Measurements from ENCODE around the gene GPR84.

The GPR84 gene

GRCh38 chr12:54358191-54358944 lies 5.9 kb downstream of the GPR84 start:
- Histone ChIP-seq H2BK120ac (ENCODE audit: low read depth, low read length) (no peak overlapping the region), H3K4me1 (ENCODE audit: control insufficient read depth in 2 of 2, insufficient read depth in 1 of 2, low read depth in 1 of 2, low read length in 2 of 2) (peaks cover 49 to 64% of the 10 kb centered on the region in 2 donors), H3K4ac (ENCODE audit: low read length) (no peak overlapping the region), H3K18ac (ENCODE audit: low read length) (peak overlapping the region; percentile 69), H3K14ac (ENCODE audit: low read length) (no peak overlapping the region), H3K36me3 (replicated peaks in 1 of 2; ENCODE audit: control insufficient read depth in 2 of 2, insufficient read depth in 2 of 2, low read length in 2 of 2) (no peaks in the 10 kb centered on the region), H3K9me3 (replicated peaks in 1 of 2; ENCODE audit: control insufficient read depth in 2 of 2, insufficient read depth in 1 of 2, low read depth in 1 of 2, low read length in 2 of 2) (no peaks in the 10 kb centered on the region), H3K27me3 (ENCODE audit: control insufficient read depth in 3 of 3, insufficient read depth in 3 of 3, low read depth in 1 of 3, low read length in 3 of 3) (no peaks in the 10 kb centered on the region), H4K91ac (ENCODE audit: low read depth, low read length, poor library complexity) (no peak overlapping the region), H2BK12ac (ENCODE audit: low read length) (no peak overlapping the region), H3K27ac (replicated peaks; ENCODE audit: low read length) (peak overlapping the region; percentile 93), H3K9ac (ENCODE audit: low read depth, low read length, poor library complexity) (peak overlapping the region; percentile 82), H2BK5ac (ENCODE audit: low read length) (no peak overlapping the region), H3K4me2 (ENCODE audit: insufficient read depth, low read length, poor library complexity, severe bottlenecking) (peak overlapping the region; percentile 53), H3K79me1 (ENCODE audit: low read depth, low read length) (no peaks in the 10 kb centered on the region), H3K4me3 (ENCODE audit: low read length in 2 of 2) (peak overlapping the region; percentile 52 to 71), H4K8ac (ENCODE audit: low read depth, low read length) (no peak overlapping the region), H2BK15ac (ENCODE audit: low read length) (no peak overlapping the region), H2AFZ (ENCODE audit: low read length) (peak overlapping the region; percentile 47), H3K23ac (ENCODE audit: low read depth, low read length, poor library complexity) (no peak overlapping the region), H2AK5ac (ENCODE audit: low read depth, low read length) (peak overlapping the region; percentile 9)
- WGBS, 2 donors (ENCODE audit: extremely low coverage in 2 of 2, insufficient read length in 2 of 2, insufficient replicate concordance in 1 of 2) = no CpG with 5 or more reads among the region's 15 CpGs
- peak; percentile 29 for DNase-seq (ENCODE audit: low spot score)

- Histone ChIP-seq H3K4ac (ENCODE audit: low read length) (no peak overlapping the region), H4K91ac (ENCODE audit: low read depth, low read length, poor library complexity) (no peak overlapping the region), H2BK5ac (ENCODE audit: low read length) (peak overlapping the region; percentile 31), H2AFZ (ENCODE audit: low read length) (no peak overlapping the region), H3K9ac (ENCODE audit: low read depth, low read length, poor library complexity) (no peak overlapping the region), H3K23ac (ENCODE audit: low read depth, low read length, poor library complexity) (no peak overlapping the region), H3K9me3 (replicated peaks in 1 of 2; ENCODE audit: control insufficient read depth in 2 of 2, insufficient read depth in 1 of 2, low read depth in 1 of 2, low read length in 2 of 2) (no peaks in the 10 kb centered on the region), H2BK15ac (ENCODE audit: low read length) (no peak overlapping the region), H3K18ac (ENCODE audit: low read length) (peak overlapping the region; percentile 69), H3K79me1 (ENCODE audit: low read depth, low read length) (no peaks in the 10 kb centered on the region), H2BK12ac (ENCODE audit: low read length) (no peak overlapping the region), H4K8ac (ENCODE audit: low read depth, low read length) (no peak overlapping the region), H3K36me3 (replicated peaks in 1 of 2; ENCODE audit: control insufficient read depth in 2 of 2, insufficient read depth in 2 of 2, low read length in 2 of 2) (no peaks in the 10 kb centered on the region), H3K27ac (replicated peaks; ENCODE audit: low read length) (peak overlapping the region; percentile 93), H3K4me2 (ENCODE audit: insufficient read depth, low read length, poor library complexity, severe bottlenecking) (peak overlapping the region; percentile 53), H2AK5ac (ENCODE audit: low read depth, low read length) (peak overlapping the region; percentile 3), H3K4me1 (ENCODE audit: control insufficient read depth in 2 of 2, insufficient read depth in 1 of 2, low read depth in 1 of 2, low read length in 2 of 2) (peaks cover 54 to 71% of the 10 kb centered on the region in 2 donors), H3K14ac (ENCODE audit: low read length) (no peak overlapping the region), H2BK120ac (ENCODE audit: low read depth, low read length) (no peak overlapping the region), H3K27me3 (ENCODE audit: control insufficient read depth in 3 of 3, insufficient read depth in 3 of 3, low read depth in 1 of 3, low read length in 3 of 3) (no peaks in the 10 kb centered on the region), H3K4me3 (ENCODE audit: low read length in 2 of 2) (peak overlapping the region in 1 of 2 donors; percentile 52)
- no CpG with 5 or more reads among the region's 2 CpGs for WGBS, 2 donors (ENCODE audit: extremely low coverage in 2 of 2, insufficient read length in 2 of 2, insufficient replicate concordance in 1 of 2)
- no peak for DNase-seq (ENCODE audit: low spot score)
These were observed 6.6 kb downstream of the GPR84 start for GRCh38 chr12:54357506-54358190.

GRCh38 chr12:54356951-54357356 lies 7.3 kb downstream of the GPR84 start:
- peak overlapping the region; percentile 93 for H3K27ac ChIP-seq (replicated peaks; ENCODE audit: low read length)
- H2BK12ac ChIP-seq (ENCODE audit: low read length) = peak overlapping the region; percentile 35
- H3K9ac ChIP-seq (ENCODE audit: low read depth, low read length, poor library complexity) = no peak overlapping the region
- peak overlapping the region in 1 of 2 donors; percentile 52 for H3K4me3 ChIP-seq (ENCODE audit: low read length in 2 of 2)
- peak overlapping the region; percentile 44 for H4K91ac ChIP-seq (ENCODE audit: low read depth, low read length, poor library complexity)
- peak overlapping the region; percentile 18 for H3K4me2 ChIP-seq (ENCODE audit: insufficient read depth, low read length, poor library complexity, severe bottlenecking)
- no peak overlapping the region for H3K14ac ChIP-seq (ENCODE audit: low read length)
- WGBS, 2 donors (ENCODE audit: extremely low coverage in 2 of 2, insufficient read length in 2 of 2, insufficient replicate concordance in 1 of 2) = no CpG with 5 or more reads among the region's 4 CpGs
- no peak overlapping the region for H4K8ac ChIP-seq (ENCODE audit: low read depth, low read length)
- H2AFZ ChIP-seq (ENCODE audit: low read length) = no peak overlapping the region
- H3K9me3 ChIP-seq (replicated peaks in 1 of 2; ENCODE audit: control insufficient read depth in 2 of 2, insufficient read depth in 1 of 2, low read depth in 1 of 2, low read length in 2 of 2) = no peaks in the 10 kb centered on the region
- H2BK5ac ChIP-seq (ENCODE audit: low read length) = peak overlapping the region; percentile 31
- H3K27me3 ChIP-seq (ENCODE audit: control insufficient read depth in 3 of 3, insufficient read depth in 3 of 3, low read depth in 1 of 3, low read length in 3 of 3) = no peaks in the 10 kb centered on the region
- H3K4ac ChIP-seq (ENCODE audit: low read length) = no peak overlapping the region
- H3K23ac ChIP-seq (ENCODE audit: low read depth, low read length, poor library complexity) = no peak overlapping the region
- peaks cover 57 to 74% of the 10 kb centered on the region in 2 donors for H3K4me1 ChIP-seq (ENCODE audit: control insufficient read depth in 2 of 2, insufficient read depth in 1 of 2, low read depth in 1 of 2, low read length in 2 of 2)
- peak overlapping the region; percentile 57 for H2BK120ac ChIP-seq (ENCODE audit: low read depth, low read length)
- H2AK5ac ChIP-seq (ENCODE audit: low read depth, low read length) = peak overlapping the region; percentile 3
- H2BK15ac ChIP-seq (ENCODE audit: low read length) = no peak overlapping the region
- H3K18ac ChIP-seq (ENCODE audit: low read length) = peak overlapping the region; percentile 89
- no peaks in the 10 kb centered on the region for H3K79me1 ChIP-seq (ENCODE audit: low read depth, low read length)
- H3K36me3 ChIP-seq (replicated peaks in 1 of 2; ENCODE audit: control insufficient read depth in 2 of 2, insufficient read depth in 2 of 2, low read length in 2 of 2) = no peaks in the 10 kb centered on the region
- no peak for DNase-seq (ENCODE audit: low spot score)

GRCh38 chr12:54356228-54356627 lies 8.1 kb downstream of the GPR84 start:
- Histone ChIP-seq H3K9me3 (replicated peaks in 1 of 2; ENCODE audit: control insufficient read depth in 2 of 2, insufficient read depth in 1 of 2, low read depth in 1 of 2, low read length in 2 of 2) (no peaks in the 10 kb centered on the region), H4K91ac (ENCODE audit: low read depth, low read length, poor library complexity) (no peak overlapping the region), H3K9ac (ENCODE audit: low read depth, low read length, poor library complexity) (no peak overlapping the region), H3K4me1 (ENCODE audit: control insufficient read depth in 2 of 2, insufficient read depth in 1 of 2, low read depth in 1 of 2, low read length in 2 of 2) (peaks cover 63 to 81% of the 10 kb centered on the region in 2 donors), H3K4me3 (ENCODE audit: low read length in 2 of 2) (no peak overlapping the region), H4K8ac (ENCODE audit: low read depth, low read length) (no peak overlapping the region), H2BK12ac (ENCODE audit: low read length) (no peak overlapping the region), H3K27me3 (ENCODE audit: control insufficient read depth in 3 of 3, insufficient read depth in 3 of 3, low read depth in 1 of 3, low read length in 3 of 3) (no peaks in the 10 kb centered on the region), H3K36me3 (replicated peaks in 1 of 2; ENCODE audit: control insufficient read depth in 2 of 2, insufficient read depth in 2 of 2, low read length in 2 of 2) (peaks cover 0 to 4% of the 10 kb centered on the region in 2 donors), H2AK5ac (ENCODE audit: low read depth, low read length) (peak overlapping the region; percentile 77), H3K18ac (ENCODE audit: low read length) (peak overlapping the region; percentile 89), H3K27ac (replicated peaks; ENCODE audit: low read length) (peak overlapping the region; percentile 93), H3K79me1 (ENCODE audit: low read depth, low read length) (no peaks in the 10 kb centered on the region), H2BK15ac (ENCODE audit: low read length) (peak overlapping the region; percentile 59), H3K4ac (ENCODE audit: low read length) (no peak overlapping the region), H3K23ac (ENCODE audit: low read depth, low read length, poor library complexity) (no peak overlapping the region), H2BK5ac (ENCODE audit: low read length) (peak overlapping the region; percentile 31), H3K4me2 (ENCODE audit: insufficient read depth, low read length, poor library complexity, severe bottlenecking) (peak overlapping the region; percentile 38), H3K14ac (ENCODE audit: low read length) (no peak overlapping the region), H2AFZ (ENCODE audit: low read length) (no peak overlapping the region), H2BK120ac (ENCODE audit: low read depth, low read length) (peak overlapping the region; percentile 57)
- no CpG with 5 or more reads among the region's 3 CpGs for whole genome bisulfite sequencing, 2 donors (ENCODE audit: extremely low coverage in 2 of 2, insufficient read length in 2 of 2, insufficient replicate concordance in 1 of 2)
- DNase-seq (ENCODE audit: low spot score) = no peak
